Lung microvascular endothelial cell (primary cell): Measurements from ENCODE around the gene WDR26. TPM values are rescaled to one million over a fixed set of nuclear protein-coding genes. Genes with fewer than 3 reads are reported as not detected.

Experiments used
- DNase-seq, 2 donors: peaks; one replicate each; pipeline versions ENCODE4 v3.0.0 to v3.0.0-alpha.2; 2010; ENCODE audit warnings: low read depth in 2 of 2
- total RNA-seq: library from RNA; depleted of rRNA; stranded (reverse); fragments of >200 nt; gene quantifications from 2 replicates; pipeline ENCODE4 v1.2.1, GENCODE V29; 2014

Gene WDR26
- total RNA-seq, 1 donor from 2014 or later: 61.7 TPM

GRCh38 chr1:224393294-224393693 lies 41.3 kb downstream of the WDR26 start:
- no peak for DNase-seq

- no peak for DNase-seq
Observed at GRCh38 chr1:224392411-224393249, 42.0 kb downstream of the WDR26 start.

- DNase-seq: no peak
Observed at GRCh38 chr1:224390517-224390916, 44.1 kb downstream of the WDR26 start.

GRCh38 chr1:224387943-224388342 lies 46.7 kb downstream of the WDR26 start:
- no peak for DNase-seq

GRCh38 chr1:224387302-224387912 lies 47.2 kb downstream of the WDR26 start:
- no peak for DNase-seq

GRCh38 chr1:224383218-224383617 lies 51.4 kb downstream of the WDR26 start:
- no peak for DNase-seq

- DNase-seq: no peak
Observed at GRCh38 chr1:224381880-224382548, 52.6 kb downstream of the WDR26 start.

- no peak for DNase-seq
Observed at GRCh38 chr1:224380003-224380402, 54.6 kb downstream of the WDR26 start.

GRCh38 chr1:224378855-224379631 lies 55.6 kb downstream of the WDR26 start:
- no peak for DNase-seq

- DNase-seq: peak; percentile 11 to 52
Observed at GRCh38 chr1:224377676-224378006, 57.0 kb downstream of the WDR26 start.

GRCh38 chr1:224375059-224375458 lies 59.5 kb downstream of the WDR26 start:
- DNase-seq: no peak

GRCh38 chr1:224373008-224373590 lies 61.5 kb downstream of the WDR26 start:
- DNase-seq: no peak

- DNase-seq: no peak
Observed at GRCh38 chr1:224368409-224368808, 66.2 kb downstream of the WDR26 start.

- no peak for DNase-seq
Observed at GRCh38 chr1:224359207-224359606, 75.4 kb downstream of the WDR26 start.

- no peak for DNase-seq
Observed at GRCh38 chr1:224358237-224358636, 76.4 kb downstream of the WDR26 start.

- DNase-seq: peak in 1 of 2 donors; percentile 34
Observed at GRCh38 chr1:224357626-224358124, 76.9 kb downstream of the WDR26 start.

- peak; percentile 95 to 96 for DNase-seq
Observed at GRCh38 chr1:224356685-224357625, 77.6 kb downstream of the WDR26 start, which contains the start of gene CNIH4. Gene CNIH4, plus strand, starts transcription at chr1:224356879. Its CDS starts 46 bp downstream, at chr1:224356925.

- no peak for DNase-seq
Observed at GRCh38 chr1:224353975-224354925, 80.3 kb downstream of the WDR26 start.
